Kidney epithelial cell (primary cell): Measurements from ENCODE around the gene OSTF1. TPM values are rescaled to one million over a fixed set of nuclear protein-coding genes. Genes with fewer than 3 reads are reported as not detected.

Experiments
- DNase-seq: peaks from one replicate; pipeline ENCODE4 v3.0.0-alpha.2; 2010; ENCODE audit warnings: low read depth
- H3K27me3 ChIP-seq: 2 replicates; pipeline ENCODE4 v1.6.0; 2011; ENCODE audit warnings: low read length; ENCODE audit not compliant: control insufficient read depth, insufficient read depth
- H3K36me3 ChIP-seq: 2 replicates; pipeline ENCODE4 v1.5.1; 2011; ENCODE audit warnings: low read length; ENCODE audit not compliant: control insufficient read depth, insufficient read depth
- H3K4me3 ChIP-seq: 2 replicates; pipeline ENCODE4 v1.5.1; 2011; ENCODE audit warnings: low read depth, mild to moderate bottlenecking, control low read depth, low read length
- CTCF ChIP-seq: IDR thresholded peaks from 2 replicates; pipeline ENCODE4 v1.5.1; 2011; ENCODE audit warnings: mild to moderate bottlenecking, moderate library complexity, low read length, control low read depth, inconsistent platforms; ENCODE audit not compliant: insufficient read depth, poor library complexity, severe bottlenecking
- total RNA-seq: library from RNA; depleted of rRNA; stranded (reverse); fragments of >200 nt; gene quantifications from 2 replicates; pipeline ENCODE4 v1.2.3, GENCODE V29; 2015

Gene OSTF1
- total RNA-seq: 12.3 and 15.7 TPM in 2 replicates

GRCh38 chr9:75087824-75088645 lies at the start of gene OSTF1, which contains the start of gene NMRK1:
TSS of gene OSTF1 (plus strand) at chr9:75088514. CDS start at chr9:75088693, 179 bp downstream.
TSS of gene NMRK1 (minus strand) at chr9:75088155. CDS start at chr9:75083115, 5,040 bp downstream.
- DNase-seq: peak; percentile 75
- Histone ChIP-seq H3K36me3 (no peaks in the 10 kb centered on the region), H3K27me3 (no peaks in the 10 kb centered on the region), H3K4me3 (peak within 1 kb of the TSS; percentile 93)
- no peak for TF ChIP-seq CTCF

- H3K27me3 ChIP-seq: no peaks in the 10 kb centered on the region
- no peaks in the 10 kb centered on the region for H3K36me3 ChIP-seq
- TF ChIP-seq CTCF: no peak
- no peak overlapping the region for H3K4me3 ChIP-seq
- DNase-seq: no peak
Observed at GRCh38 chr9:75039009-75039408, 49.3 kb upstream of the OSTF1 start.

- Histone ChIP-seq H3K27me3 (no peaks in the 10 kb centered on the region), H3K36me3 (no peaks in the 10 kb centered on the region), H3K4me3 (no peak overlapping the region)
- no peak for DNase-seq
- no peak for TF ChIP-seq CTCF
Observed at GRCh38 chr9:75039801-75040200, 48.5 kb upstream of the OSTF1 start.

GRCh38 chr9:75041041-75041440 lies 47.3 kb upstream of the OSTF1 start:
- no peak for TF ChIP-seq CTCF
- Histone ChIP-seq H3K4me3 (no peak overlapping the region), H3K36me3 (no peaks in the 10 kb centered on the region), H3K27me3 (no peaks in the 10 kb centered on the region)
- DNase-seq: no peak

GRCh38 chr9:75046725-75047345 lies 41.5 kb upstream of the OSTF1 start:
- no peak for TF ChIP-seq CTCF
- H3K27me3 ChIP-seq: no peaks in the 10 kb centered on the region
- no peak for DNase-seq
- no peaks in the 10 kb centered on the region for H3K36me3 ChIP-seq
- no peak overlapping the region for H3K4me3 ChIP-seq
